Measurements from ENCODE around the gene SMYD3.

The SMYD3 gene

GRCh38 chr1:246280551-246280950 lies 226.5 kb downstream of the SMYD3 start:
- DNase-seq: peak; percentile 41 to 60

DNA sequence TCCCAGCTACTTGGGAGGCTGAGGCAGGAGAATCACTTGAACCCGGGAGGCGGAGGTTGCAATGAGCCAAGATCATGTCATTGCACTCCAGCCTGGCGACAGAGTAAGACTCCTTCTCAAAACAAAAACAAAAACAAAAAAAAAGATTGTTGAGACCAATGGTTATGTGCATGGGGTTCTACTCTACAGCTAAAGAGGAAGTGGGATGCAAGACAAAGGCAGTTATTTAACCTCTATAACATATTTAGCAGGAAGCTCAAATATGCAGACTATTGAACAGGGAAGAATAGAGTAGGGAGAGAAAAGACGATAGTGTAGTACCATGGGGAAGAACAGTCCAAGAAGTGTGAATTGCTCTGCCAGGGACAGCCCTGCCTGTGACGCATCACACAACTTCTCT lies 227.7 kb downstream of the SMYD3 start:
- DNase-seq: no peak
- TF ChIP-seq POLR2A (IDR thresholded peaks at IDR 0.05; ENCODE audit: low read length): no peak
- no peak for TF ChIP-seq GATA1 (IDR thresholded peaks at IDR 0.05; ENCODE audit: low read depth, low read length)

More at GRCh38 chr1:246280551-246280950, 226.5 kb downstream of the SMYD3 start:
- no peak for TF ChIP-seq GATA1 (IDR thresholded peaks at IDR 0.05; ENCODE audit: low read depth, low read length)
- no peak for TF ChIP-seq POLR2A (IDR thresholded peaks at IDR 0.05; ENCODE audit: low read length)

DNA sequence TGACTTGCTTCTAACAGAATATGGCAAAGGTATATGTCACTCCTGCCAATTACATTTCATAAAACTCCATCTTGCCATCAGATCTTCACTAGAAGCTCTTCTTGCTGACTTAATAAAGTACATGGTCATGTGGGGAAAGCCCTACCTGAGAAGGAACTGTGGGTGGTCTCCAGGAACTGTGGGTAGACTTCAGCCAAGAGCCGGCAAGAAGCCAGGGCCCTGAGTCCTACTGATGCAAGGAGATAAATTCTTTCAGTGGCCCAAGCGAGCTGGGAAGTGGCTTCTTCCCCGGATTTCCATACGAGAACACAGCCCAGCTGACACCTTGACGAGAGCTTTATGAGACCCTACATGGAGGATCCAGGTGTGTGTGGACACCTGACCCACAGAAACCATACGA lies 228.7 kb downstream of the SMYD3 start:
- DNase-seq: no peak
- TF ChIP-seq GATA1 (IDR thresholded peaks at IDR 0.05; ENCODE audit: low read depth, low read length): no peak
- TF ChIP-seq POLR2A (IDR thresholded peaks at IDR 0.05; ENCODE audit: low read length): no peak

DNA sequence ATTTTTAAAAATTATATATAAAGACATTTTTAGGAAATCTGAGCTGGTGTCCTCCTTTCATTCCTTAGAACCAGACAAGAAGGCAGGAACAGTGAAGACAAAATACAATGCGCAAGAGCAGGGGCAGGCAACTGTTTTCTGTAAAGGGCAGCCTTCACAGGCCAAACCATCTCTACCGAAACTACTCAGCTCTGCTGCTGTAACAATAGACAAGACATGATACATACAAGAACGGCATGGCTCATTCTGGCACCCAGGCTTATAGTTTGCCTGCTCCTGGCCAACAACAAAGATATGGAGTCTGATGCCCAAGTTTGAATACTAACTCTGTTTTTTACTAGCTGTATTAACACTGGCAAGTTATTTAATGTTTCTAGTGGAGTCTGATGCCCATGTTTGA lies 232.0 kb downstream of the SMYD3 start:
- TF ChIP-seq GATA1 (IDR thresholded peaks at IDR 0.05; ENCODE audit: low read depth, low read length) (no peak), POLR2A (IDR thresholded peaks at IDR 0.05; ENCODE audit: low read length) (no peak)
- DNase-seq: no peak

- no peak for DNase-seq
- no peak for TF ChIP-seq POLR2A (IDR thresholded peaks at IDR 0.05; ENCODE audit: low read length)
- no peak for TF ChIP-seq GATA1 (IDR thresholded peaks at IDR 0.05; ENCODE audit: low read depth, low read length)
Measured at GRCh38 chr1:246274186-246274585, 232.9 kb downstream of the SMYD3 start.

- DNase-seq: no peak
- no peak for TF ChIP-seq GATA1 (IDR thresholded peaks at IDR 0.05; ENCODE audit: low read depth, low read length)
- no peak for TF ChIP-seq POLR2A (IDR thresholded peaks at IDR 0.05; ENCODE audit: low read length)
Measured at GRCh38 chr1:246271516-246271915, 235.6 kb downstream of the SMYD3 start.

- TF ChIP-seq GATA1 (IDR thresholded peaks at IDR 0.05; ENCODE audit: low read depth, low read length) (no peak), POLR2A (IDR thresholded peaks at IDR 0.05; ENCODE audit: low read length) (no peak)
- DNase-seq: no peak
Measured at GRCh38 chr1:246270236-246270635, 236.8 kb downstream of the SMYD3 start.

GRCh38 chr1:246269466-246269865 lies 237.6 kb downstream of the SMYD3 start:
- no peak for DNase-seq
- TF ChIP-seq POLR2A (IDR thresholded peaks at IDR 0.05; ENCODE audit: low read length) (no peak), GATA1 (IDR thresholded peaks at IDR 0.05; ENCODE audit: low read depth, low read length) (no peak)

DNA sequence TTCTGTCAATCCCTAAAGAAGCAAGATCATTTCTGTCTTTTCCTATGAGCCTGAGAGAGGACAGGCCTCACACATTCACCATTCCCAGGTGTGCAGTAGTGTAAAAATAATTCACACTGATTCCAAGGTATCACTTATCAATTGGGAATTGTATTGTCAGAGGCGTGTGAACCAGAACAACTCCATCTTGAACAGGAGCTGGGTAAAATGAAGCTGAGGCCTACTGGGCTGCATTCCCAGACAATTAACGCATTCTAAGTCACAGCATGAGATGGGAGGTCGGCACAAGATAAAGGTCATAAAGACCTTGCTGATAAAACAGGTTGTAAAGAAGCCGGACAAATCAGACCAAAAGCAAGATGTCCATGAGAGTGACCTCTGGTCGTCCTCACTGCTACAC lies 239.2 kb downstream of the SMYD3 start:
- TF ChIP-seq GATA1 (IDR thresholded peaks at IDR 0.05; ENCODE audit: low read depth, low read length): no peak
- no peak for TF ChIP-seq POLR2A (IDR thresholded peaks at IDR 0.05; ENCODE audit: low read length)
- DNase-seq: no peak

DNA sequence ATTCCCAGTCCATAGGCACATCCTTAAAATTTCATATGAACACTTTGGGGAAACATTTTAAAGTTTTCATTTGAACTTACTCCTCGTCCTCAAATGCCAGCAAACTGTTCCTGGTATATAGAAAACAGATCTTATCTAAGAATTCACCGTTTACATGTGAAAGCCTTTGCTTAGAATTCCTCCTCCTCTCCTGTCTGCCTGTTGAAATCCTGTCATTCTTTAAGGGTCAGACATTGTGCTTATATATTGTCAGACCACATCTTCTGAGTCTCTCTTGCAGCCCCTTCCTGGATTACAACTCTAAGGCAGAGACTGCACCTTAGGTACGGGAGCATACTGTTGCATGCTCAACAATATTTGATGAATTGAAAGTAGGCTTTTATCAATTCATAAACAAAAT lies 239.7 kb downstream of the SMYD3 start:
- DNase-seq: no peak
- no peak for TF ChIP-seq POLR2A (IDR thresholded peaks at IDR 0.05; ENCODE audit: low read length)
- TF ChIP-seq GATA1 (IDR thresholded peaks at IDR 0.05; ENCODE audit: low read depth, low read length): no peak

DNA sequence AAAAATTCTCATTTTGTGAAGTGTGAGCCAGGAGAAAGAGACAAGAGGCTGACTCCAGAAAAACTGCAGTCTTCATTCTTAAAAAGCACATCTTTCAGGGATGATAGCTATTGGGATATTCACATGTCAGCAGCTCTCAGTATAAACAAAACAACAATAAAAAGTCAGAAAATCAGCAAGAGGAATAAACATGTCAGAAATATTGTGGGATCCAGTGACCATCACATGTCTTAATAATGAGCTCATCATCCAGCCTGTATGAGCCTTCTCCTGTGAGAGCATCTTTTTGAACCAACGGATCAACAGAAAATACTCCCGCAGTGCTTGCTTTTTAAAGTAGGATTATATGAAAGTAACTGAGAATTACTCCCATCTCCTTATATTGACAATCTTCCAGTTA lies 241.6 kb downstream of the SMYD3 start:
- TF ChIP-seq GATA1 (IDR thresholded peaks at IDR 0.05; ENCODE audit: low read depth, low read length) (no peak), POLR2A (IDR thresholded peaks at IDR 0.05; ENCODE audit: low read length) (no peak)
- DNase-seq: no peak

- DNase-seq: no peak
- no peak for TF ChIP-seq GATA1 (IDR thresholded peaks at IDR 0.05; ENCODE audit: low read depth, low read length)
- TF ChIP-seq POLR2A (IDR thresholded peaks at IDR 0.05; ENCODE audit: low read length): no peak
Measured at GRCh38 chr1:246262281-246262680, 244.8 kb downstream of the SMYD3 start.

DNA sequence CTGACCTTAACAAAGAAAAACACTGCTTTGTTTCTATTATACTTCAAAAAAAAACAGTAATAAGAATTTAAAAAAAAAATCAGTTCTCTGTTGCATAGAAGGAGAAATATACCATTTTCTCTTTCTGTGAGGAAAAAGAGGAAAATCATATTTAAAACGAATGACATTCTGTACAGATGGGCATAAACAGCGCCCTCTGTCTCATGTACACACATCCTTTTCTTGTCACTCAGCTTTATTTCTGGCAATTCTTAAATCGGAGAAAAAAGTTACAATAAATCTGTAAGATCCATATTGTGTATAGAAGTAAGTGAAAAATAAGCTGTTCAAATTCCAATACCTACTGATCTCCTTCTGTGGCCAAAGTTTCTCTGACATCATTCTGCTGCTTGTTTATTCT lies 245.4 kb downstream of the SMYD3 start:
- DNase-seq: no peak
- TF ChIP-seq POLR2A (IDR thresholded peaks at IDR 0.05; ENCODE audit: low read length): no peak
- TF ChIP-seq GATA1 (IDR thresholded peaks at IDR 0.05; ENCODE audit: low read depth, low read length): no peak

DNA sequence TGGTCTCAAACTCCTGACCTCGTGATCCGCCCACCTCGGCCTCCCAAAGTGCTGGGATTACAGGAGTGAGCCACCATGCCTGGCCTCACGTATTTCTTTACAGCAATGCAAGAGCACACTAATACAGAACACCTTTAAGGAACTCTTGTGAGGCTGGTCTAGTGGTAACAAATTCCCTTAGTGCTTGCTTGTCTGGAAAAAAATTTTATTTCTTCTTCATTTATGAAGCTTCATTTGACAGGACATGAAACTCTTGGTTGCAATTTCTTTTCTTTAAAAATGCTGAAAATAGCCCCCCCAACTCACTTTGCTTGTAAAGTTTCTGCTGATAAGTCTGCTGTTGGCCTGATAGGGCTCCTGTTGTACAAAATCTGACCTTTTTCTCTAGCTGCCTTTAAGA lies 248.8 kb downstream of the SMYD3 start:
- no peak for TF ChIP-seq GATA1 (IDR thresholded peaks at IDR 0.05; ENCODE audit: low read depth, low read length)
- TF ChIP-seq POLR2A (IDR thresholded peaks at IDR 0.05; ENCODE audit: low read length): no peak
- DNase-seq: no peak

GRCh38 chr1:246255773-246256172 lies 251.3 kb downstream of the SMYD3 start:
- DNase-seq: no peak
- TF ChIP-seq GATA1 (IDR thresholded peaks at IDR 0.05; ENCODE audit: low read depth, low read length) (no peak), POLR2A (IDR thresholded peaks at IDR 0.05; ENCODE audit: low read length) (no peak)

DNA sequence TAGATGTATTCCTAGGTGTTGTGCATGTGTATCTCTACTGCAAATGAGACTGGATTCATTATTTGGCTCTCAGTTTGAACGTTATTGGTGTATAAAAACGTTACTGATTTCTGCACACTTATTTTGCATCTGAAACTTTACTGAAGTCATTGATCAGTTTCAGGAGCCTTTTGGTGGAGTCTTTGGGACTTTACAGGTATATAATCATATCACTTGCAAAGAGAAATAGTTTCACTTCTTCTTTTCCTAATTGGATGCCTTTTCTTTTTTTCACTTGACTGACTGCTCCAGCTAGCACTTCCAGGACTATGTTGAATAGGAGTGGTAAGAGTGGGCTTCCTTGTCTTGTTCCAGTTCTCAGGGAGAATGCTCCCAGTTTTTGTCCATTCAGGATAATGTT lies 252.2 kb downstream of the SMYD3 start:
- no peak for DNase-seq
- TF ChIP-seq POLR2A (IDR thresholded peaks at IDR 0.05; ENCODE audit: low read length) (no peak), GATA1 (IDR thresholded peaks at IDR 0.05; ENCODE audit: low read depth, low read length) (no peak)
